GM19328 (cell line): Measurements from ENCODE around the gene VPS41.

Experiments
- ATAC-seq: cut with Tn5 transposase; IDR thresholded peaks from one replicate; pipeline ENCODE4 v1.9.1; 2021; ENCODE audit warnings: mild to moderate bottlenecking, moderate library complexity; ENCODE audit not compliant: unreplicated experiment

The VPS41 gene

DNA sequence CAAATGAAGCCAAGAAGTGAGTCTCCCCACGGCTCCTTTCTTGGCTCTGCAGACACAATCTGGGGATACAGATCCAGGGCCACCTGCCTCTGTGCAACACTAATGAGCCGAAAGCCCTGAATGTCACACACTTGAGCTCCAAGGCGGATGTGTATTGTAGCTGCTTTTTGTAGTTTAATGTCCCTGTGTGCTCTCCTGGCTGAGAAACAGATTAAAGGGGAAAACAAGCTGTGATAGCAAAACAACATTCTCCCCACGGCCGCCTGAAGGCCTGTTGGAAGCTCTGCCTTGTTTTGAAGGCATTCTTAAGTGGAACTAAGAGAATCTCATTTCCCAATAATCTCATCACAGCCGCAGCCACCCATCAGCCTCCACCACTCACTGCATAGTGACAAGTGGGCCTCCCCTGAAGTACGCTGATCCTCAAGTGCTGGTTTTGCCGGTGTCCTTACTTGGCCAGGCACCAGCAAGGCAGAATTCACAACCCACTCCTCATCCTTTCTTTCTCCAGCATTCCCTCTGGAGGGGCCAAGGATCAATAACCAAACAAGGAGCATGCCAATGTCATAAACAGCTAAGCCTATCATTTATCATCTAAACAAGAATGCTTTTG, 233.4 kb downstream of the VPS41 start:
- ATAC-seq = no peak

DNA sequence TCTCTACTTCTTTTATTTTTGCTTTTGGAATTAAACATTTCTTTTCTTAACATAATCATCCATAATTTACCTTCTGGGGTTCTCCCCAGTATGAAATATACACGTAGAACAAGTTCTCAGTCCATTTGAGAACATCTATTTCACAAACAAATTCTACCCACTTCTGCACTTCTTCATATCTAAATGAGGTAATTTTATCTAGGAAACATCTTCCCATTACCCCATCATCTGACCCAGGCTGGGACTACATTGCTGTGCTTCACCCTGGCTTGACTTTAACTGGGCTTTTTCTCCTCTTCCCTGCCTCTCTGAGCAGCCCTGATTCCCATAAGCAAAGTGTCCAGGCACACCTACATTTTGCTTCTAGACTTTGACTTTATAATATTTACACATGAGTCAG, 234.5 kb downstream of the VPS41 start:
- ATAC-seq = no peak

DNA sequence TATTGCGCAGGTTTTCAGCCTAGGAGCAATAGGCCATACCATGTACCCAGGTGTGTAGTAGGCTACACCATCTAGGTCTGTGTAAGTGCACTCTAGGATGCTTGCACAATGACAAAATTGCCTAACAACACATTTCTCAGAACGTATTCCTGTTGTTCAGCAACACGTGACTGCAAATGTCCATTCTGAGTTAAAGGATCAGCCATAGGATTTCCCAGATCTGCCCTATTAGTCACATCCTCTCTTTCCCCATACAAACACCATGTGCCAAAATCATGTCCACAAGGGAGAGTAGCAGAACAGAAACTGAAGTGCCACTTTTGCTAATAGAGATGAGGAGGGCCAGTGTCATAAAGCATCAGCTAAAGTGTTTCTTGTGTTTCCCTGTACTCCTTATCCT, 235.2 kb downstream of the VPS41 start:
- ATAC-seq = no peak
